WI38 (cell line): ENCODE results near the gene SLC22A12.

Experiments used
- H3K4me3 ChIP-seq: 2 replicates; pipeline ENCODE4 v1.5.1; 2011; ENCODE audit warnings: low read depth, mild to moderate bottlenecking, control low read depth, low read length
- CTCF ChIP-seq: IDR thresholded peaks from 2 replicates; pipeline ENCODE4 v1.5.1; 2012; ENCODE audit warnings: low read depth, mild to moderate bottlenecking, control low read depth, low read length

The SLC22A12 gene

GRCh38 chr11:64641596-64642417 is 50.8 kb downstream of the SLC22A12 start:
- H3K4me3 ChIP-seq = no peak overlapping the region
- TF ChIP-seq CTCF = no peak

GRCh38 chr11:64642418-64642735 is 51.4 kb downstream of the SLC22A12 start:
- no peak overlapping the region for H3K4me3 ChIP-seq

GRCh38 chr11:64642871-64643255 is 51.8 kb downstream of the SLC22A12 start:
- TF ChIP-seq CTCF = no peak
- no peak overlapping the region for H3K4me3 ChIP-seq

More at GRCh38 chr11:64642418-64642735, 51.4 kb downstream of the SLC22A12 start:
- TF ChIP-seq CTCF = no peak

GRCh38 chr11:64643256-64643881 is 52.3 kb downstream of the SLC22A12 start:
- TF ChIP-seq CTCF = no peak
- H3K4me3 ChIP-seq = no peak overlapping the region

- no peak for TF ChIP-seq CTCF
- H3K4me3 ChIP-seq = no peak overlapping the region
Measured at GRCh38 chr11:64643920-64644646, 53.1 kb downstream of the SLC22A12 start.

GRCh38 chr11:64644647-64645275 is 53.7 kb downstream of the SLC22A12 start:
- no peak overlapping the region for H3K4me3 ChIP-seq
- no peak for TF ChIP-seq CTCF
